SHP77 (cell line): ENCODE results near the gene DCLK1.
A peak's percentile ranks its signal among the peaks of the same experiment; 100 is the strongest.

Source experiments
- DNase-seq, 2 experiments: peaks; one replicate each; lab custom pipeline; 2025; lab: John Stamatoyannopoulos, UW

DCLK1 gene

DNA sequence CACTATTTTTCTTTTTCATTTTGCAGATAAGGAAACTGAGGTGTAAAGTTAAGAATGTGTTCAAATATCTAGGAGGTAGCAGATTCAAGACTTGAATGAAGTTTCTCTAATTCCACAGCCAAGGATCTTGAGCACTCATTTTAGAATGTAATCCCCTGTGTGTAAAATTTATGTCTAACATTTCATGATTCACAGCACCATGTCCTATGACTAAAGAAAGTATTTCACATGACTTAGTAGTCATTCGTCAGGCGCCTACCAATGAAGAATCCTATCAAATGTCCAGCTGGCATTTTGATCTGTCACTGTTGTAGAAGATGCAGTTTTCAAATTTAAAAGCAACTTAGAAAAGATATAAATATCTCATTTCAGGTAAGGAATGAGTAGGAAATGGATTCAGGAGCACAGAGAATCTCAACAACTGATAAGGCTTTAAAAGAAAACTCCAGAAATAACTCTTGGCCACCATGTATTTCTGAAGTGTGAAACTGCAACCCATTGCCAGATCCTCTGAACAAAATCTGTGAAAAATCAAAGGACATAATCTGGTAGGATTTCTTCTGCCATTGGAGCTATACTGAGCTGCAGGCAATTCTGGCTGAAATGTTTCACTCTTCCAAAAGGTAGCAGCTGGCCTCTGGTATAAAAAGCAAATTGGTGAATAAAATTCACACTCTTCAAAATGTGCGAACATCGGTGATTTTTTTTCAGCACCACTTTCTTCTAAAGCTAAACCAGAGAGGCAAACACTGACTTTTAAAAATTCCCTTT, 92.2 kb downstream of the DCLK1 start:
- no peak for DNase-seq

DNA sequence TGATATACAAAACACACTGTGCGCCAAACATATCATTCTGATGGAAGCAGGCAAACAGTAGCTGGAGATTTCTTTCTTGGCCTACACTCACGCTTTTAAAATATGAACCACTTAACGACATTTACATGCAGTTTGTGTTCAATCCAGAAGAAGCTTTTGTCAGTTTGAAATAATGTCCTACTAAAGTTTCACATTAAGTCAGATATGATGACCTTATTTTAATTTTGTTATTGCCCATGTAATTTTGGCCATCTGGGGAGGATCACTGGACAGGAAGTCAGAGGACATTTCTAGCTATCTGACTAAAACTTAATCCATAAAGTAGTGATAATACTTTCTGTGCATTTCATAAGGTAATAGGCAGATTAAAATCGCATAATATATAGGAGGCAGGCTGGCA, 98.1 kb downstream of the DCLK1 start:
- no peak for DNase-seq

DNA sequence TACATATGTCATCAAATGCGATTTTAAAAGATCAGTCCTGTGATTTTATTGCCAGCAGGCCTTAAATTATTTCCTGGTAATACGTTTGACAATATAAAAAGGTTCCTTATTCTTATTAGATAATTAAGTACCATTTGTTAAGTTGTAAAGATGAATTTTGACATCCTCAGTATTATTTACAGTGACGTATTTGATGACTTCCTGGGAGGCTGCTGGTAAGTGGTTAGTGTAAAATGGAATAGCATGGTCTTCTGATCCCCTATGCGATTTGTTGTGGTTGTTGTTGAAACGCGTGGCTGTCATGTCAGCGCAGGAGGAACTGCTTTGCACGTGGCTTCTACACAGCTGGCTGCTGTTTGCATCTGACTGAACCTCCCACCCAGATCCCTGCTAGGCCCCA, 99.7 kb downstream of the DCLK1 start:
- DNase-seq: no peak

DNA sequence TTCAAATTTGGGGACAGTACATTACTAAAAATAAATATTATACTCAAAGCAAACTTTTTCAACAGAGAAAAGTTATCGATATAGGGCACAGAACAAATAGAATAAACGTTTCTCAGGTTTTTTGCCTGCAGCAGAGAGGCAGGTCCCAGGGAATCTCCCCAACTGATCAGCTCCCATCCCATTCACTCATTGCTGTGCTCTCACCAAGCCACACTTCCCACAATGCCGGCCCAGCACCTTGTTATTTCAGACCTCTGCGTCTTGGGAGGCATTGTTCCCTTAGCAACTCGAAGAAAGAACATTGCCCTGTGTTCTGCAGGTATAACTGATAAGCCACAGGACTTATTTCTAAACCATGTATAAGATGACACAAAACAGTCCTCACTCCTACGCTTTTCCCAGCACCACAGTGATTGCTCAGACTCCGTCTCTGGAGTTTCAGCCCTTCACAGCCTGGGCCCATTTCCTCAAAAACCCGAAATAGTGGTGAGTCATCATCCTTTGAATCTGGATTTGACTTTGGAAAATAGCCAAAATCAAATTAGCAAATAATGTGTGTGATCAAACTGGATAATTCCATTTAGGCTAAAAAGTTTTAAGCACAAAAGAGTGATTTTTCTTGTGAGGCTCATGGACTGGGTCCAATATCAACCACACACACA, 100.4 kb downstream of the DCLK1 start:
- DNase-seq: no peak

DNA sequence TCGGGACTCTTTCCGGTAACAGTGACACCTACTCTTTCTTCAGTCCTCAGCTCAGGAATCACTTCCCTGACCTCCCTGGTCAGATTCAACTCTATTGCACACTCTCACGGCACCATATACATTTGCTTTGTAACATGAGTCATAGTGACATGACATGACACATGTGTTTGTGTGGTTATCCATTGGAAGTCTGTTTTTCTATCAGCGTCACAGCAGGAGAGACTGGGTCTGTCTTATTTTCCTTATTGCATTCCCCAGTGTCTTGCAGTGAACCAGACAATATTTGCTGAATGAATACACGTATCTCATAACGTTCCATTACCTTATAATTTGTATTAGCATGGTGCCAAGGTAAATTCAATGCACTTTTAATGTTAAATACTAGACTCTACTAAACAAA, 102.0 kb downstream of the DCLK1 start:
- no peak for DNase-seq

DNA sequence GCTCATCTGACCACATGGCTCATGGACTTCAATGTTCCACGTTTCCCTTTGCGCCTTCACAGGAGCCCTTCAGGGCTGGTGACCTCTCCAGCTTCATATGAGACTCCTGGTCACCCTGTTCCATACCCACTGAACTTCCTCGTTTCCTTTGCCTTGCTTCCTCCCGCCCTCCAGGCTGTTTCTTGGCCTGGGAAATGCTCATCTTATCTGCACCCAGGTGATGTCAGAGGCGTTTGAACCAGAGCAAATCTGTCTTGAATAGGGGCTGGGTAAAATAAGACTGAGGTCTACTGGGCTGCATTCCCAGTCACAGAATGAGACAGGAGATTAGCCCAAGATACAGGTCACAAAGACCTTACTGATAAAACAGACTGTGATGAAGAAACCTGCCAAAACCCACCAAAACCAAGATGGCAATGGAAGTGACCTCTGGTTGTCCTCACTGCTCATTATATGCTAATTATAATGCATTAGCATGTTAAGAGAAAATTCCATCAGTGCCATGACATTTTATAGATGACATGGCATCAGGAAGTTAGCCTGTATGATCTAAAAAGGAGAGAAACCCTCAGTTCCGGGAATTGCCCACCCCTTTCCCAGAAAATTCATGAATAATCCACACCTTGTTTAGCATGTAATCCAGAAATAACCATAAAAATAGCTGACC, 102.7 kb downstream of the DCLK1 start:
- DNase-seq: no peak

DNA sequence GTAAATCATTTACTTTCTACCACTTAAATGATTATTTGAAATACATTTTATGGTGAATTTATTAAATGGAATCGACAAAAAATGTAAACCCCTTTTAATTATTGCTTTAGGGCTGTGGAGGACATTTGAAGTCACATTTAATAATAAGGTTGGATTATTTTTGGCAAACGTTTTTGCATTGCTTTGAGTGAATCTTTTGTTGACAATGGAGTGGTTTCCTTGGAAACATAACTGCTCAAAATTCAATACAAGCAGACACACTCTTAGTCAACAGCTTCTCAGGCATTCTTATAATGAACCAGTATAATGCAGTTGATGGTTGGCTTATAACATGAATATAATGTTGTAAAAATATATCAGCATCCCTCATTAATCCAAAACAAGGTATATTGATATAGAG, 104.7 kb downstream of the DCLK1 start:
- no peak for DNase-seq

DNA sequence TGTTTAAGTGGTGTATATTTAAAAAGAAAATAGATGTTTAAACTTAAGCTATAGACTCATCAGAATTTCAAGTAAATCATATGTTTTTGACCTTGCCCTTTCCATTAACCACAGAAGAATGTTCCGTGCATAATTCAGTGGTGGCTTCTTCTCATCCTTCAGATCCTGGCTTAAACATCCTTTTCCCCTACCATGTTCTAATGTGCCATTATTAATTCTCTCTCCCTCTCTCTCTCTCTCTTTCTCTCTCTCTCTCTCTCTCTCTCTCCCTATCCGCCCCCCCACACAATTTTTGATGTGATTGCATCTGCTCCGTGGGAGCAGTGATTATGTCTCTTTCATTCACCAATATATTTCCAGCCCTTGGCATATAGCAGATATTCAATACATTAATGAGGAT, 116.4 kb downstream of the DCLK1 start:
- no peak for DNase-seq

DNA sequence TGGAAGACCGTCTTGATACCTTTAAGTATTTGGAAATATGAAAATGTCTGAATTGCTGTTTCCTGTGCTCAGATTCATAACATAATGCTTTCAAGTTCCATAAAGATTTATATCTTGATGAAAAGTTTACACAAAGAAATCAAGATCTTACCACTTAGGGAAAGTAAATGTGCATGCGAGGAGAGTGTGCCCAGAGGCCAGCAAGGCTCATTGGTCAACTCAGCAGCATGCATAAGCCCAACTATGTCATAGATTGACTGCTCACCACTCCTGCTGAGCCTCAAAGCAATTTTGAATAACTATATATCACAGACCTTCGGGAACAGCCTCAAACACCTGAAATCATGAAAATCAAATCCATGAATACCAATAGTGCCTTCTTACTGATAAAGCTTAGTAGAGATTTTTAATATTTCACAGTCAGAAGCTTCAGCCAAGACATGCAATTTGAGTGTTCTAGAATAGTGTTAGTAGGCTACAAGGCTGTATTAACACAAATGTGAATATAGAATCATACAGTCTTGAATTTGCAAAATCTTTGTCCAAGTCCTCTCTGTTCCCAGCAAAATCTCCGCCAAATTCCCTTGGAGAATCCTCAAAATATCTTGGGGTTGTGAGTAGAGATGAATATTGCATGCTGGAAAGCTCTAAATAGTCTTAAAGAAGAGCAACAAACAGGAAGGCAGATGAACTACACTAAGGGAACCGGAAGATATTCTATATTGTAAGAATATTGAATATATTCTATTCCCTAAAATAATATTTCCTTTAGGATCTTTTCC, 124.1 kb downstream of the DCLK1 start:
- no peak for DNase-seq

DNA sequence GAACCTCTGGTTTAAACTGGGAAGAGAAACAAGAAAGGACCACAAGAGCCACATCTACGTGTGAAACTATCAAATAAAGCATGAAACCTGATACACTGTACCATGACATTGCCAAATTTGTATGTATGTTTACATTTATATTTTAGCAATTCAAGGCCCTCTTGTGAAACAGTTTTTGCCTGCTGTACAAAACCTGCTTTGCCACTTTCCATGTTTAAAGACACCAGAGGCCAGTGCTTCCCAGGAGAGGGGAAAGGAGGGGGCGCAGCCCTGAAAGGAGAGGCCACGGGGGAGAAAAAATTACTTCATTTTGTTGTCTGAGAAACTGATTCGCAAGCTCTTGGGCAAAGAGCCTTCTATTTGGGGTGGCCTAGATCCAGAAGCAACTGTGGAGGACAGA, 124.8 kb downstream of the DCLK1 start:
- no peak for DNase-seq

DNA sequence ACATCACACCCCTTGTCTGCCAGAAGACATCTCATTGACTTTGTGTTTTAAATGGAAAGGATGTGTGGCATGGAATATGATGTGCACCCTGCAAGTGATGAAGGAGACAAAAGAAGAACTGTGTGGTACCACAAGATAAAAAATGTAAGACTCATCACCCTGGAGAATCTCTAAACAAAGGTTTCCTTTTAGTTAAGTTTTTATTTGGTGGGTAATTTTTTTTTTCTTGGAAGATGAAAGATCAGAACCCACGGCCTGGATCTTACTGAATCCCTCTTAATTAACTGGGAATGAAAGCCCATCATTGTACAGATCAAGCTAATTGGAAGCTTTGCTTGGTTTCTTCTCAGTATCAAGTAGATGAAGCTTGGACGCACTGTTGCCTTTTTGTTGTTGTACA, 129.6 kb downstream of the DCLK1 start:
- DNase-seq: no peak

DNA sequence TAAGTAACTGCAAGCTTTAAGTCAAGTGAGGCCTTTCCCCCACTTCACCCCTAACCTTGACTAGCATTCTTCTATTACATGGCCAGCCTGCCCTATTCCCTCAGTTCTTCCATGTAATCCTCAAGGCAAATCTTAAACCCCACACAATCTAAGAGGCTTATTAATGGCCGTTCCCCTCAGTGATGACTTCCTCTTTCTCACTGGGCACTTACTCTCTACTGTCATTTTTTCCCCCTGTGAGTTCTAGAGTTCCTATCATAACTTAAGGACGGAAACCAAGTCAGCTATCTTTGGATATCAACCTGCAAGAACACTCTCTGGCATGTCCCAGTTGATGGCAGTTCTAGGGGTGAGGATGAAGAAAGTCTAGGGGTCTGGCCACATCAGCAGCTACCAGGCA, 131.2 kb downstream of the DCLK1 start:
- DNase-seq: no peak

DNA sequence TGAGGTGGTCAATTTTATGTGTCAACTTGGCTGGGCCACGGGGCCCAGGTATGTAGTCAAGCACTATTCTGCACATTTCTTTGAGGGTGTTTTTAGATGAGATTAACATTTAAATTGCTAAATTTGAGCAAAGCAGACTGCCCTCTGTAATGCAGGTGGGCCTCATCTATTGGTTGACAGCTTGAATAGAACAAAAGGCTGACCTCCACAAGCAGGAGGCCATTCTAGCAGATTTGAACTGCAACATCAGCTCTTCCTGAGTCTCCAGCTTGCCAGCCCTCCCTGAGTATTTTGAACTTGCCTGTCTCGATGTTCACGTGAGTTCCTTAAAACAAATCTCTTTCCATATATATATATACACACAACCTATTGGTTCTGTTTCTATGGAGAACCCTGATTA, 134.8 kb downstream of the DCLK1 start:
- DNase-seq: no peak

DNA sequence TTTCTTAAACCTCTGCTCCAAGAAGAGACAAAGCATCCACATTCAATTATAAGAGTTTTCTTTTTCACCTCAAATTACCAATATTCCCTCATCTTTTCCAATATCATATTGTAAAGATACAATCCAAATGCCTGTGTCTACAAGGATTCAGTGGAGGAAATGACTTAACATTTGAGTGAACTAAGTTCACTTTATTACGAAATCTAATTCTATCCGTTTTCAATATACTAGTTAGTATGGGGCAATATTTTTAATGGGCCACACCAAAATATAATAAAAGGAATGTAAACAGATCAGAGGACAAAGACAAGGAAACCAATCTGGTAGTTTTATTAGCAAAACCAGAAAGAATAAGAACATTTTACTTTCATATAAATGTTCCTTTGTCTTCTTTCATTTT, 136.0 kb downstream of the DCLK1 start:
- DNase-seq: no peak

DNA sequence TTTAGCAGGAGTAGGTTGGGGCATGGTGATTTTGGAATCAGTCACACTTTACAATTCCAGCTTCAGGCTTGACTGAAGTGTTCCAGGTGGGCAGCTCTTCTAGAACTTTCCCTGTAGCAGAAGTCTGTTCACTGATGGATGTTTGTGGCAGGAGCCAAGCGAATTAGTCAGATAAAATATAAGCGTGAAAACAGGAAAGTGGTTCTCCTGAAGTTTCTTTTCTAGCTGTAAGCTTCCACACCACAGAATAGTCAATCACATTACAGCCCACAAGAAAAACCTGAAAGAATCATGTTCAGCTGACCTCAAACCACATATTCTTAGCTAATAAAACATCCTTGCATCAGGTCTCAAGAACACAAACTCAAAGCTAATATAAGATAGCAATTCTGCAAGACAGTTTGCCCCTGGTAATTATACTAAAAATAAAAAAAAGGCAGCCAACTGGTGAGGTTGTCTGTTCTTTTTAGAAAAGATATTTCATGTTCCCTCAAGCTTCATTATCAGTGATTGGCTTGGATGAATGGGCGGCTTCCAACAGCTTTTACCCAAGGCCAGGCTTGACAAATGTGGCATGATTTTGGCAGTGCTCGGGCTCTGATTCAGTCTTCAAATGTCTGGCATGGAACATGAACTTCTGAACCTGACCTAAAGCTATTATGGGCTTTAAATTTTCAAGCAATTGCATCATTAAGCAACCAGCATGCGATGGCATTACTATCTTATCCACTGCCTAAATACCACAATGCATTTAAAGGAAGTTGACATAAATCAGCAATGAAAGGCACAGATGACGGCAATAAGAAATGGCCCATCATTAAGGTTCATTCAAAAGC, 136.8 kb downstream of the DCLK1 start:
- DNase-seq: no peak

DNA sequence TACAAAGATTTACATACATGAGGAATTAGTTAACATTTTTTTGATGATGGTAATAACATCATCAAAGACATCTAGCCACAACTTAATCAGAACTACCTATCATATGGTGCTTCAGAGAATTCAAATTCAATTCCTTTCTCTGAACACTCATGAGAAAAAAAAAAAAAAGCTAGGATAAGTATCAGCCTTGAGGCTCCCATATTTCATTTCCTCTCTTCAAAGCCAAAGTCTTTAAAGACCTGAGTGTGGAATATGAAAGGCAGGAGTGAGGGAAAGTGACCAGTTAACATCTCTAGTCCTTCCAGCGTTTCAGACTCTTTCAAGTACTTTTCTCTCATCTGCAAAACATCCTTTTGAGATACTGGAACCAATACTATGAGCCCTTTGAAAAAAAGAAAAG, 137.5 kb downstream of the DCLK1 start:
- no peak for DNase-seq

DNA sequence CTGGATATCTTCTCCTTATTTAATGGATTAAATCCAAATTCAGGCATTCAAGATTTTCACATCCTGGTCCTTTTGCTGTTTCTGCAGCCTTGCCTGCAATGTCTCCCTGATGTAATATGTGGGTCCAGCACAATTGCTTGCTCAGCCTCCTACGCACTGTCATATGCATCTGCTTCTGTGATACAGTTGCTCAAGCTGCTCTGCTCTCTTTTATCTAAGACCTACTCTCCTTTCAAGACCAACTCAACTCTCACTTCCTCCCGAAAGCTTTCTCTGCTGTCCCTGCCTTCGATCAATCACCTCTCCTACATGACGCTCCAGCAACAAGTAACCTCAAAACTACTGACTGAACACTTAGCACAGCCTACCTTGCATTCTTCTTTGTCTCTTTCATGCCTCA, 138.2 kb downstream of the DCLK1 start:
- DNase-seq: no peak

DNA sequence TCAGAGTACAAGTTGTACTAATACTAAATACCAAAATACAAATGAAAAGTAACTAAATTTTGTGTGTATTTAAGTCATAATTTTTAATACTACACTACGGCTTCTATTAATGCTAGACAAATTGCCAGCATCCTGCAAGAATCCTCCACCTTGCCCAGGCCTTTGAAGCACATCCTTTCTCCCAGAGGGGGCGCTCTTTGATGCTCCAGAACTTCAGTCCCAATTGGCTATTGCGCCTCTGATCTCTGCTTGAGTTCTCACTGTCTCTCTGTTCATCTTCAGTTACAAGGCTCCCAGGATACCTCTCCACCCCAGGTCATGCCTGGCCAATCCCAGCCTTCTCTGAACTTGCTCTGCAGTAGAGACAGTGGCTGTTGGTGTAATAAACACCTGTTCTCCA, 141.0 kb downstream of the DCLK1 start:
- no peak for DNase-seq

DNA sequence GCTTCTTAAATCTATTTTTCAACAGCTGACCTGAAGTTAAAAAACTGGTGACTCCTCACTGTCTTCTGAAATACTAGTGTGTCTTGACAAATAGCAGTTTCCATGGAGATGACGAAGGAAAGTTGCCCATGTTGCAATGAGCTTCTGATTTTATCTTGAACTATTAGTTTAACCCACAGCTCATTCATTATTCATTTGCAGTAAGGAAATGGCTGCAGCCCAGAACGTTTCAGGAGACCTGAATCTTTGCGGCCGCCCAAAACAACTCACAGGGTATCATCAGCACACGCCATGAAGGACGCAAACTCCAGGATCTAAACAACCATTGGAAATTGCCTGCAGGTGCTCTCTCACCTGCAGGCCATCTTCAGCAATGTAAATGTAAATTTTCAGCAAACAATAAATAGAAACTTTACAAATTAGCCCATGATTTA, 142.5 kb downstream of the DCLK1 start:
- no peak for DNase-seq

DNA sequence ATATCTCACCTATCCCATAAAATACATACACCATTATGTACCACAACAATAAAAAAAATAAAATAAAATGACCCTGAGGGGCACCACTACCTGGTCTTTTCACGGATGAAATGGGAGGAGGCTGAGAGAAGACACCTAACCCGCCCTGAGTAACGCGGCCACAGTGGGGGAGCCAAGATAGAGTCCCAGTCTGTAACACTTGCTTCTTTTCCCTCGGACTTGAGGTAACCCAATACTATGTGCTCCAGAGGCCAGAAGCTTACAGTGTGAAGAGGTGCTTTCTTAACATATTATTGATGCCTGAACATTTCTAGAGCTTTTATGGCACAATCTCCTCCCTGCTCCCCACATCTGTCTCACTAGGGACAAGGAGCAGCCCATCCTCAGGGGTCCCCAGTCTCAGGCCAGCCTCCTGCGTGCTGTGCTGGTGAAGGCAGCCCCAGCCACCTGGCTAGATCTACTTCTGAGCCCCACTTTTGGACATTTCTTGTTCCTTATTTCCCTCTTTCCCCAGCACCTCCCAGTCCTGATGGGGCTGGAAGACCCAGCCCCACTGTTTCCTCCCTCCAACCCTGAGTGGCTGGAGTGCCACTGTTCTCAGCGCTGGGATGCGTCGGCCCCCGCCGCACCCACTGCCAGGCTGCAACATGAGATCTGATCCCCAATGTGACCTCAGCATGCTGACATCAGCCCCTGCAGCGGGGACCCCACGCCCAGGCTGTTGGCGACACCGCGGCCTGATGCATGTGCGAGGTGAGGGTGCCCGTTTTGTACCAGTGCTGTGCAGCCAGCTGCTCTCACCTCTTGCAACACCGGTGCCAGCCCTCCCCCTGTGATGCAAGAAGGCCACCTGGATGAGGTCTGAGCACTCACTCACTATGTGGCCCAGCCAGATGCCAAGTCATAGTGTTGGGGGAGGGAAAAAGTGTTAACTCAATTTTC, 143.3 kb downstream of the DCLK1 start:
- peak; percentile 61 to 78 for DNase-seq
